Activated T-helper 1 cell treated with Interleukin-2 at 50 U/mL for 16 hours (primary cell): ENCODE data around the gene MTA3.

Experiments
- DNase-seq: peaks from one replicate; pipeline ENCODE4 v3.0.0-alpha.2; 2020; ENCODE audit warnings: low read depth

The MTA3 gene

GRCh38 chr2:42804891-42805290 lies 236.5 kb downstream of the MTA3 start:
- no peak for DNase-seq
